Amniotic epithelial cell (primary cell): Measurements from ENCODE around the gene SLC6A17.
A peak's percentile ranks its signal among the peaks of the same experiment; 100 is the strongest.

ENCODE experiments used
- DNase-seq: peaks from one replicate; pipeline ENCODE4 v3.0.0-alpha.2; 2010; ENCODE audit warnings: low read depth

SLC6A17 gene

GRCh38 chr1:110150330-110151174, at the start of gene SLC6A17:
SLC6A17 (plus strand) TSS chr1:110150494; CDS start chr1:110166930, 16,436 bp downstream.
- peak; percentile 34 for DNase-seq

- DNase-seq = no peak
Measured at GRCh38 chr1:110102081-110102480, 48.2 kb upstream of the SLC6A17 start.

GRCh38 chr1:110106013-110106941, 44.0 kb upstream of the SLC6A17 start:
- DNase-seq = peak; percentile 57

- peak; percentile 65 for DNase-seq
Measured at GRCh38 chr1:110107867-110108469, 42.3 kb upstream of the SLC6A17 start.

GRCh38 chr1:110111081-110111480, 39.2 kb upstream of the SLC6A17 start:
- DNase-seq = no peak

- DNase-seq = no peak
Measured at GRCh38 chr1:110112143-110112542, 38.2 kb upstream of the SLC6A17 start, which contains the start of gene UBL4B. UBL4B (plus strand) TSS chr1:110112443; CDS start chr1:110112535, 92 bp downstream.

- no peak for DNase-seq
Measured at GRCh38 chr1:110112656-110113055, 37.6 kb upstream of the SLC6A17 start.

- DNase-seq = no peak
Measured at GRCh38 chr1:110113551-110113950, 36.7 kb upstream of the SLC6A17 start.

- DNase-seq = no peak
Measured at GRCh38 chr1:110114173-110114572, 36.1 kb upstream of the SLC6A17 start.

- no peak for DNase-seq
Measured at GRCh38 chr1:110114784-110115183, 35.5 kb upstream of the SLC6A17 start.

GRCh38 chr1:110118636-110119396, 31.5 kb upstream of the SLC6A17 start:
- peak; percentile 63 for DNase-seq

- no peak for DNase-seq
Measured at GRCh38 chr1:110119843-110120242, 30.5 kb upstream of the SLC6A17 start.

- no peak for DNase-seq
Measured at GRCh38 chr1:110120960-110121561, 29.2 kb upstream of the SLC6A17 start.

- DNase-seq = no peak
Measured at GRCh38 chr1:110123224-110123623, 27.1 kb upstream of the SLC6A17 start.

GRCh38 chr1:110125810-110126209, 24.5 kb upstream of the SLC6A17 start:
- DNase-seq = no peak

- DNase-seq = peak; percentile 29
Measured at GRCh38 chr1:110130113-110130591, 20.1 kb upstream of the SLC6A17 start.

GRCh38 chr1:110130989-110131388, 19.3 kb upstream of the SLC6A17 start:
- DNase-seq = no peak

GRCh38 chr1:110132682-110133081, 17.6 kb upstream of the SLC6A17 start:
- no peak for DNase-seq

- no peak for DNase-seq
Measured at GRCh38 chr1:110133436-110133835, 16.9 kb upstream of the SLC6A17 start.

GRCh38 chr1:110134050-110134595, 16.2 kb upstream of the SLC6A17 start:
- DNase-seq = no peak

GRCh38 chr1:110135246-110135645, 15.0 kb upstream of the SLC6A17 start:
- no peak for DNase-seq
